Measurements from ENCODE around the gene ANKRD10.

ANKRD10 gene

DNA sequence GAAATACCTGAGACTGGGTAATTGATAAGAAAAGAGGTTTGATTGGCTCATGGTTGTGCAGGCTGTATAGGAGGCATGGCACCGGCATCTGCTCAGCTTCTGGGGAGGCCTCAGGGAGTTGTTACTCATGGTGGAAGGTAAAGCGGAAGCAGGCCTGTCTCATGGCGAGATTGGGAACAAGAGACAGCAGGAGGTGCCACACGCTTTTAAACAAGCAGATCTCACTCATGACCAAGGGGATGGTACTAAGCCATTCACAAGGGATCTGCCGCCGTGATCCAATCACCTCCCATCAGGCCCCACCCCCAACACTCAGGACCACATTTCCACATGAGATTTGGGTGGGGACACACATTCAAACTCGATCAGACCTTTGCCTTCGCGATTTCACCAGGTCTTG lies 86.2 kb downstream of the ANKRD10 start:
- DNase-seq: no peak
